NCI-H2171 treated with DMSO at 0.1 percent for 48 hours (cell line): ENCODE measurements around the gene GRID1.
A peak's percentile ranks its signal among the peaks of the same experiment; 100 is the strongest.
"Not testable (repeated sequence)": the region's sequence is repeated elsewhere in the genome, so short reads cannot be mapped to it uniquely, and the experiment has no call there.

Source experiments
- DNase-seq: peaks from one replicate; lab custom pipeline; 2025; lab: John Stamatoyannopoulos, UW

Gene GRID1

DNA sequence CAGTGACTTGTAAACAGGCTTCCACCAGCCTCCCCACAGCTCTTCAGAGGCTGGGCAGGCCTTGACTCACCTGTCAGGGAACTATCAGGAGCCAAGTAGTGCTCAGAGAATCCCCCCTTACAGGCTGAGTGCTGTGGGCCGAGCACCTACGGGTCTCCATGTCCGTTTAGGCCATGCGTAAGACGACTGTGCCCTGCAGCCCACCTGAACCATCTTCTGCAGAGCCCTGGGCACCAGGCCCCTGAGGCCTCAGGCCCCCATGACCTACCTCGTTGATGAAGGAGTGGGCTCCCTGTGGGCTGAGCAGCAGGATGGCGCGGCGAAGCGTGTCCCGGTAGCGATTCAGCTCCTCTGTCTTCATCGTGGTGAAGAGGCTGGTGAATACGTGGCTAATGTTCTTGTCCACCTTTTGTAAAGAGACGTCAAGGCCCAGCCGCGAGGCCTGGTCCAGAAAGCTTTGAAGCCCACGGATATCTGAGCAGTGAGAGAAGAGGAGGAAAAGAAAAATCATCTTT lies 228.0 kb downstream of the GRID1 start:
- no peak for DNase-seq

DNA sequence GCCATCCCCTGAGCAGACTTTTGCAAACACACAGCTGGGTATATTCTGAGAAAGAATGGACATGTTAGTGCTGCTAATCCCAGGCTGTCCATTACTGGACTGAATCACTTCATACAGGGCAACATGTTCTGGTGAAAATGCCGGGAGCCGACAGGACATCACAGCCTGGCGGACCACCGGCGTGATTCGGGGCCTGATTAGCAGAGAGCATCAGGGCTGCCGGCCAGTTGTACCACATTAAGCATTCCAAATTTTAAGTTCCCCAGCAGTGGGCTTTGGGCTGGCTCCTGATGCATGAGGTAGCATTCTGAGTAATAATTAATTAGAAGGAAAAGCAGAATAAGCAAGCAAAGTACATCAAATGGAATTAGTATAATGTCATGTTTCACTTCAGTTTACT lies 229.0 kb downstream of the GRID1 start:
- DNase-seq: no peak

DNA sequence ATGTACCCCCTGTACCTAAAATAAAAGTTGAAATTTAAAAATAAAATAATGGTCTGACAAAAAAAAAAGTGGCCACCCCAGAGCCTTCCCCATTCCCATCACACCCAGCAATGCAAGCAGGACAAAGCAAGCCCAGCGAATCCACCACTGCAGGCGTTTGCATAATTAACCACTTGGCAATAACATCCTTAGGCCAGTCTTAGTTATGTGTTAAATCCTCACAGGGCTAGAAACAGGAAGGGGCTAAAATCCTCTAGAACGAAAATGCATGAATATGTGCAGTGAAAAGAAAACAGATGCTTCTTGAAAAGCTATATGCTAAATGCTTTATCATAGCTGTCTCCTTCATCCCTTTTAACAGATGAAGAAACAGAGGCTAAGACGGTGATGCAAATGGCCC lies 229.7 kb downstream of the GRID1 start:
- no peak for DNase-seq

DNA sequence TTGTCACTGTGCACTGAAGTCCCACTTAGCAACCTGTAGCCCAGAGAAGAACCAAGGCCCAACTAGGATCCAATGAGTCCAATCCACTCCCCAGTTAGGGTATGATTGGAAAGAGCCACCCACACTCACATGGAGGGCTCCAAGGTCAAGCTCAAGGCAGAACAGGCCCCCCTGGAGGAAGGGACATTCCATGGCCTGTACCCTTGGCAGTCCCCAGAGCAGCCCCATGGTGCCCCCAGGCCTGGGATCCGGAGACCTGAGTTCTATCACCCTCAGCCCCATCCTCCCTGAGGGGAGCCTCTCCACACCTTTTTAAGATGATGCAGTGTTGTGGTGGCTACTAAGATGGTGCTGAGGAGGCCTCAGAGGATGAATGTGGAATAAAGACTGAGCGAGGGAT lies 231.4 kb downstream of the GRID1 start:
- no peak for DNase-seq

DNA sequence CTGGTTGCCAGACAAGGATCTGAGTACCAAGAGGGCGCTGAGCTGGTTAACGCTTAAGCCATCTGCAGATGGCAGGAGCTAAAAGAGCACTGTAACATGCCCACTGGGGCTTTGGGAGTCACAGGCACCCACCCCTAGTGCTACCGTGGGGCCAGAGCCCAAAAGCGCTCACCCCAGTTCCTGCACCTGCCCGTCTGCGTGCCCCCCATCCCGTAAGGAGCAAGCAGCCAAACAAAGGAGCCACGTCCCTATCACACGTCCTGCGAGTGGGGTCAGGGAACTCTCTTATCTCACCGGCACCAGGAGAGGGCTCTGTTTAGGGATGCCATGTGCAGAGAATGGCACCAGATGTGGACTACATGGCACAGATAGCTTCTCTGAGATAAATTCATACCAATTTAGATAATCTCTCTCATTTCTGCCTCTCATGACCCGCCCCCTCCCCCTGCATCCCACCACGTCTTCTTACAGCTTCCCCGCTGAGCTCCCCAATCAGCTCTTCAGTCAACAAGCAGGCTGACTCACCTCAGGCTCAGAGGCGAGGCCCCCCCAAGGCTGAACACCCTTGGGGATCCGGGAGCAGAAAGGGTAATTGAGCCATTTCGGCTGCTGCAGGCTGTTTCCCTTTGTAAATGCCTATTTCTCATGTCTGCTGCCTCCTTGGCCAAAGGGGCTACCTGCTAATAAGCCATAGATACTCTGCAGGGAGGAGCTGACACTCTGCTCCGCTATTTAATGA lies 235.7 kb downstream of the GRID1 start:
- no peak for DNase-seq

DNA sequence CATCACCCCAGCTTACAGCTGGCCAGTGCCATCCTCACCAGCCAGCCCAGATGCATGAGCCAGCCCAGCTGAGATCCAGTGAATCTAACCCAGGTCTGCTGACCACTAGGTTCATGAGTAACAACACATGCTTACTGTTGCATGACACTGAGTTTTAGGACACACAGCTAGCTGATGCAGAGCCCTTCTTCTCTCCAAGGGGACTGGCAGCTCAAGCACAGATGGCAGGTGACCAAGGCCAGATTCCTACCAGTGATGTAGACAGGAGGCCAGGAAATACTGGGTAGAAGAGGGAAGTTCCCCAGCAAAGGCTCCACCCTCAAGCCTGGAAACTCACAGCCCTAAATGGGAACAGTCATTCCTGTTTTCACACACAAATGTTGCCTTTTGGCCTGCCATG lies 236.6 kb downstream of the GRID1 start:
- DNase-seq: no peak

DNA sequence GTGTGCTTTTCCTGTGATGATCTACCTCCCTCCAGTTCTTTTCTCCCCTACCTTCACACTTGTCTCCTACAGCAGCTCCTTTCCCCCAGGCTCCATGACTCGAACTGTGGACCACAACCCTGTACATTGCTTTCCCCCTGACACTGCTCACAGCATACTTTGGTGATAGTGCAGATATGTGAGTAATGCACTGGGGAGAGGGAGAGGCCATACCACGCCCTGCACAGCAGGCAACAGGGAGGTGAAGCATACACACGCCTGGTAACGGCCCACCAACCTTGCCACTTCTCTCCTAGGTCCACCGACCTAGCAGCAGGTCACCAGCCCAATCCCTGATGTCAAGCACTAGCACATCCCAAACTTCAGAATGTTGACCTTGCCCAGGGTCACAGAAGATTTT lies 238.2 kb downstream of the GRID1 start:
- DNase-seq: no peak

DNA sequence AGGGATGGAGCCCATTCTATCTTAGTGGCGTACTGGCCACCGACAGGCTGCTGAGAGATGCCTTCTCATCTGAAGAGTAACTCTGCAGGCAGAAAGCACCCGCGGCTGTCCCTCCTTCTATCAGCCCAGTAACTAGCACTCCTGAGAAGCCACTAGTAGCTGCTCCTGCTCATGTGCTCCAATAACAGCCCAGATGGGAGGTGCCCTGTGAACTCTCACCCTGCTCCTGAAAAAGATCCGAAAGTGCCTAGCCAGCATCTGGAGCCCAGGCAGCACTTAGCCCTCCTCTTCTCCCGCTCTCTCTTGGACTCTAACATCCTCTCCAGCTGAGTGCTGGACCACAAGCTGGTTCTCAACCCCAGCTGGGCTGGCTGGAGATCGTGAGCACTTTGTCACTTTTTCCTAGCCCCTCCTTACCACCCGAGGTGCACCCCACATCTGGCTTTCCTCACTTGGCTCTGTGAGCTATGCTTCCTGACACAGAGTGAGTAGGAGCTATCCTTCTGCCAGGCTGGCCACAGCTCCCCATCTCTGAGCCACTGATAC lies 239.2 kb downstream of the GRID1 start:
- no peak for DNase-seq

DNA sequence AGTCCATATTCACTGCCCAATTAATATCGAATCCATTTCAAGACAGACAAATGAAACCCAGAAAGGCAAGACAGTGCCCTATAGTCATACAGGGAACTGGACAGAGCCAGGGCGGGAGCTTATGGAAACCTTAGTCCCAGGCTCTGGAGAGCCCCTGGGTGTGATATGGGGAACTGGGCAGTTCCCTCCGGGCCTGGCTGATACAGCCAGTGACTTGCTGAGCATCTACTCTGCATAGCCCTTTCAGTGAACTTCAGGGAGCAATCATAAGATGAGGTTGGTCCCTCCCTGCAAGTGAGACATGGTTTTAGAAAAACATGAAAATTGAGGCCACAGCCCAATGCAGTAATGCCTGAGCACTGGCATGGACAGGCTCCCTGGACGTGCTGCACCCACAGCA lies 241.9 kb downstream of the GRID1 start:
- DNase-seq: no peak

DNA sequence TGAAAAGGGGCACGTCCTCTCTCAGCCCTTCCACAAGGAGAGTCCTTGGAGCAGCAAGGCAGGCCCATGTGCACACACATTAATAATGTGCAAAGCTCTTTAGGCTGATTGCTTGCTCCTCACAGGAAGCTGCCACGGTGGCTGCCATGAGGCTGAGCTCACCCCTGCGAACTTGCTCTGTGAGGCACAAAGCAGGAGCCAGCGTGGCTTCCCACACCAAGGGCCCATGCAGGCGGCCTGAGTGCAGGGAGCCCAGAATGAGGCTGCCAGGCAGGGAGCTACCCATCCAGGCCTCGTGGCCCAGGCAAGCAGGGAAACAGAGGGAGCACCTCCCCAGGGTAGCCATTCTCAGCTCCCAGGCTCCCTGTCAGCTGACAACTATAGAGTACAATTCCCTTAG lies 242.9 kb downstream of the GRID1 start:
- no peak for DNase-seq

DNA sequence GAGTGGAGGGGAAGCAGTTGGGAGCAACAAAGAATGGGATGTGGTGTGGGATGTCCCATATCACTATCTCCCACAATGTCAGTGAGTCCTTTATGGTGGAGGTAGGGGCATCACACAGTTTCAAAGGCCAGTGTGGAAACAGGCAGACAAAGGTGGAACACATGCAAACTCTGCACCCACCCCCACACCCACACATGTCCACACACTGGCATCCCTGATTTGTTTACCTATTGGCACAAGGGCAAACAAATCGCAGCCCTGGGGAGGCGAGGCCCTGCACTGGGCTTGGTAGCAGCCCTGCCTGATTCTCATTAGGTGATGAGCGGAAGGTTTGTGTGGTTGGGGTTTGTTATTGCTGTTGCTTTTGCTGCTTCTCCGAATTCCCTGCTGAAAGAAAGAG lies 243.3 kb downstream of the GRID1 start:
- no peak for DNase-seq

DNA sequence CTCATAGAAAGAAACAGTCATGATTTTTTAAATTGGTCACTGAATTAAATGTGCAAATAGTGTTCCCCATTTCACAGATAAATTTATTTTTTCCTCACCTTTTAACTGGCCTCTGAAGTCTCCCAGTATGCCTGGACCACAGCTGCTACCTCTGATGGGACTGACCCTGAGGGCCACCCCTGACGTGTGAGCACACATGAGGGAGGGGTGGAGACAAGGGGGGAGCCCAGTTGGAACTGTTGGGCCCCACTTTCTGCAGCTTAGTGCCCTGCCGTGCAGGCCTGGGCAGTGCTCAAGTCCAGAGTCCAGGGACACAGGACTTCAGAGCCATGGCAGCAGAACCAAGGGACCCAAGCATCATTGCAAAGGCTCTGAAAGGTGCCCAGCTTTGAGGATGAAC lies 243.9 kb downstream of the GRID1 start:
- DNase-seq: no peak

DNA sequence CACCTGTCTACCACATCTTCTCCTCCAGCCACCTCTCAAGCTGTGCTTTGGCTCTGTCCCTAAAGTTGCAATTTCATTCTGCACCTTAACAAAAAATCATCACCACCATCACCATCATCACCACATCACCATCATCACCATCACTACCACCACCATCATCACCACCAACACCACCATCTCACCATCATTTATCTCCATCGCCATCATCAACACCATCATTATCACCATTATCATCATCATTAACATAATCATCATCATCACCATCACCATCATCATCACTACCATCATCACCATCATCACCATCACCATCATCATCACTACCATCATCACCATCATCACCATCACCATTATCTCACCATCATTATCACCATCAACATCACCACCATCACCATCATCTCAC lies 245.4 kb downstream of the GRID1 start:
- no peak for DNase-seq

DNA sequence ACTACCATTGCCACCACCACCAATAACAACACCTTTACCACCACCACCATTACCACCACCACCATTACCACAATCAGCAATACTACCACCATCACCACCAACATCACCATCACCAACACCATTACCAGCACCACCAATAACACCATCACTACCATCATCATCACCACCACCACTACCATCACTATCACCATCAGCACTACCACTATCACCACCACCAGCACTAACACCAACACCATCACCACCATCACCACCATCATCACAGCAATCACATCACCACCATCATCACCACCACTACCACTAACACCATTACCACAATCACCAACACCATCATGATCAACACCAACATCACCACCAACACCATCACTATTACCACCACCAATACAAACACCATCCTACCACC lies 249.5 kb downstream of the GRID1 start:
- DNase-seq: no peak

DNA sequence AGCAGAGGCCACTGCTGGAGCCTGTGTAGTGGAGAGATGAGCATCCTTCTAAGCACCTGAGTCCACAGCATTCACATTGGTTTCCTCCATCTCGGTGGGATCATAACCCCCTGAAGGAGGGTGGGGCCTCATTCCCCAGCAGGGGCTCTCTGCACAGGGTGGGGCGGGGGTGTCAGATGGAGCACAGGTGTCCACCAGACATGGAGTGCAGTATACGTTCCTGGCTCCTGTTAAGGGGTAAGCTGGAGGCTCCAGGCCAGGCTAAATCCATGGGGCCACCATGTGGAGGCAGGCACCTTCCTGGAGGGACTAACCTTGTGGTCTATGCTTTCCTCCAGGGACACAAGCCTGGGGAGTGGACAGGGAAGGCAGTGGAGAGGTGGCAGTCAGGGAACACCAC lies 252.6 kb downstream of the GRID1 start:
- DNase-seq: no peak

DNA sequence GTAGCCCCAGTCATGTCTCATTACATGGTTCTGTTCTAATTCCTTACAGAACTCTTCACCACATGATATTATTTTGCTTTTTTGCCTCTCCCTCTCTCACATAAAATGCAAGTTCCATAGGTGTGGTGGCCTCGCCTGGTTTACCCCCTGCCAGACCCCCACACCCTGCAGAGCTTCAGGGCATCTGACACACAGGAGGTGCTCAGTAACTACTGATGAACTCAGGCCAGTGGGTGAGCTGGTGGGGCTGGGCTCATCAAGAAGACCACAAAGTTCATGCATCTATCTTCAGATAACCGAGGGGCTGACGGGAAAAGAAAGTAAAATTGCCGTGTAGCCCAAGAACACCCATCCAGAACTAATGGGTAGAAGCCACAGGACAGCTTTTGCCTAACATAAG lies 253.1 kb downstream of the GRID1 start:
- DNase-seq: no peak

DNA sequence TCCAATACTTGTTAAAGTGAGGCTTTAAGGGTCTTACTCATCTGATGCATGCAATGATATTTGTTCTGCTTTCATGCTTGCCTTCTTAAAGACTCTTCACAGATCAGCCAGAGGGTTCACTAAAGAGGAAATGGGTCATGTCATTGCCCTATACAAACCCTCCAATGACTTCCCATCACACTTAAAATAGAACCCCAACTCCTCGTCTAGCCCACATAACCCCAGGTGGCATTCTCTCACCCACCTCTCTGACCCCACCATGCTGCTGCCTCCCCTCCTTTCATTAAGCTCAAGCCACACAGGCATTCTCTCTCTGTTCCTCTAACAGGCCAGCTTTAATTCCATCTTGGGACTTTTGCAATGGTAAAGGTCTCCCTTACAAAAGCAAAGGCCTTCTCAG lies 253.6 kb downstream of the GRID1 start:
- DNase-seq: no peak

DNA sequence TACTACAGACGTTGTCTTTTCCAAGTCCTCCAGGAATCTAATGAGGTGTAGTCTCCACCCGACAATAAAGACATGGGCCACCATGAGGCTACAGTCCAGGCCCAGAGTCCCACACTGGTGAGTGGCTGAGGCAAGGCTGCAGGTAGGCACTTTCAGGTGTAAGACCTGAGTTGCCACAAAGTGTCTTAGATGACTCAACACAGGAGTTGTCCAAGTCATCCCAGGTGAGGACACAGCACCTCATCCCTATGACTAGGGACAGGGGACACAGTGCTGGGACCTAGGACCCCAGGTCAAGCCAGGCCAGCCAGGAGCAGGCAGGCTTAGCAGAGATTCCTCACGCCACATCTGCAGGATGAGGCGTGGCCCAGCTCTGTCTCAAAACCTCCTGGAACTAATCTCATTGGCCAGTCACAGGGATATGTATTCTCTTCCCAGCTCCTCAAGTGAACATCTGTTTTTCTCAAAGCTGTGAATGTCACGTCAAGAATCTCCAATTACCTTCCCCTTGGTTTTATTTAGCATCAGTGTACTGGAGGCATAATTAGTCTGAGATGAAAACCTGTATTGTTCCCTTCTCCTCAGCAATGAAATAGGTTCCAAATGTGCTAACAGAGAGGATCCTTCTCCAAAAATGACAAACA lies 254.6 kb downstream of the GRID1 start:
- DNase-seq: peak; percentile 30

DNA sequence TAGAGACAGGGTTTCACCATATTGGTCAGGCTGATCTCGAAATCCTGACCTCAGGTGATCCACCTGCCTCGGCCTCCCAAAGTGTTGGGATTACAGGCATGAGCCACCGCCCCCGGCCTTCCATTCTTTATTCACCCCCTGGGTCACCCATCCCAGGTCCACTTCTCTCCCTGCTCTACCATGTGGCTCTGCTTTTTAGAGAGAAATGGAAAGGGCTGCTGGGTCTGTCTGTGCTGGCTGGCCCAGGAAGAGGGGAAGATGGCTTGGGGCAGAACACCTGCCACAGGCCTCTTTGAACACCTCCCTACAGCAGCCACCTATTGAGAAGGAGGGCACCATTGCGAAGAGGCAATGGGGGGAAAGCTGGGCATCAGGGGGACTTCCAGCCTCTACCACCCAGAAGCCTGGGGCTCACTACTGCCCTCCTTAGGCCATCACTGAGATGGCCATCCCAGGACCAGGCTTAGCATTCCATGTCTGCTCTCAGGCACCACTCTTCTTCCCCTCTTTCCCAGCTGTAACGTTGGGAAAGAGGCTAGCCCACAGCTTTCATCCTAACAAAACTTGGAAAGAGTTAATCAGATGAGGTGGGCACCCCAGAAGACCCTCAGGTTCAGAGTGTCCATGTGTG lies 256.3 kb downstream of the GRID1 start:
- no peak for DNase-seq

DNA sequence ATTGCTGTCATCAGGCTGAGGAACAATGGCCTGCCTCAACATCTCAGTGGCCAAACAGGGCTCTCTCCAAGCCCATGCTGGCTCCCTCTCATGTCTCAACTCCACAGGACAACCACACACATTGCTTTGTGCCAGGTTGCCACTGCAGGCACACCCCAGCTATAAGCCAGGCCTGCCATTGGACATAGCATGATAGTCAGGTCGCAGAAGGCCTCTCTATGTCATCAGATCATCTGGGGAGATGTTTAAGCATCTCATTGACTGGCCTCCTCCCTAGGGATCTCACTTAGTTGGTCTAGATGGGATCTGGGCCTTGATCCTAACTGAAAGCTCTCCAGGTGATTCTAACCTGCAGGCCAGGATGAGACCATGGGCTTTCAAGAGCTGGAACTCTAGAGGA lies 257.2 kb downstream of the GRID1 start:
- DNase-seq: no peak

DNA sequence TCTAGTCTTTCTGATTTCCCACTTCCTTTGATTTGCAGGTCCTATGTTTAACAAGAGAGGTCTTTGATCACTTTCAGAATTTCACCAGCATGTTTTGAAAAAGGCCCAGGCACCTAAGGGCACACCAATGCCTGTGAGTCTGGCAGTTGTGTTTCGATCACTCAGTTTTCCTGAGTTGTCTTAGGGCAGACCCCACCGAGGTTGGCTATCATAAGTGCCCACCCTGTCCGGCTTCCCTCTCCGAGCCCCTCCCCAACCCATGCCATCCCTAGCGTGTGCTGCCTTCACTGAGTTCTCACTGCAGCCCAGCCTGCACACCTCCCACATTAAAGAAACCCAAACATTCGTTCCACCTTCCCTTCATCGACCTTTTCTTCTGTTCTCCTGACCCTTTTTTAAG lies 257.9 kb downstream of the GRID1 start:
- no peak for DNase-seq

DNA sequence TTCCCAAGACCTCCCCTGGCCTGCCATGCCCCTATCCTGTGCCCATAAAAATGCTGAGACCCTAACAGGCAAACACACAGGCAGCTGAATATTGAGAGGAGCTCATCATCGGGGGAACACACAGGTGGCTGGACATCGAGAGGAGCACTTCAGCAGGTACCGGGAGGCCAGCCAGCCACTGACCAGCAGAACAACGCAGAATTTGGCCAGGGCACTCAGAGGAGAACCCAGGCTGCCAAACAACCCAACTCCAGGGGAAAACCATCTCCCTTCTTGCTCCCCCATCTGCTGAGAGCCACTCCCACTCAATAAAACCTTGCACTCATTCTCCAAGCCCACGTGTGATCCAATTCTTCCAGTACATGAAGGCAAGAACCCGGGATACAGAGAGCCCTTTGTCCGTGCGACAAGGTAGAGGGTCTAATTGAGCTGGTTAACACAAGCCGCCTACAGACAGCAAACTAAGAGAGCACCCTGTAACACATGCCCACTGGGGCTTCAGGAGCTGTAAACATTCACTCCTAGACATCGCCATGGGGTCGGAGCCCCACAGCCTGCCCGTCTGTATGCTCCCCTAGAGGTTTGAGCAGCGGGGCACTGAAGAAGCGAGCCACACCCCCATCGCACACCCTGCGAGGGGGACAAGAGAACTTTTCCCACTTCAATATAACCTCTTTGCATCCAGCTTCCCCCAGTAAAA lies 258.8 kb downstream of the GRID1 start:
- DNase-seq: not testable (repeated sequence)
